Stomach (tissue), 9 donors: ENCODE measurements around the gene RIC8A. TPM values are rescaled to one million over a fixed set of nuclear protein-coding genes. Genes with fewer than 3 reads are reported as not detected.
"Not testable (repeated sequence)": the region's sequence is repeated elsewhere in the genome, so short reads cannot be mapped to it uniquely, and the experiment has no call there.

ENCODE experiments used
- DNase-seq, 2 donors: peaks; one replicate each; pipeline versions ENCODE4 v3.0.0 to v3.0.0-alpha.2; 2013 to 2019
- H3K27ac ChIP-seq, 5 donors: fragments of 200-600 bp in 4 of 5; sonication (generic) in 4 of 5; one replicate each; pipeline ENCODE4 v1.5.1; 2013 to 2019; ENCODE audit warnings: mild to moderate bottlenecking in 1 of 5, moderate library complexity in 1 of 5
- H3K27me3 ChIP-seq, 3 donors: fragments of 200-600 bp; sonication (generic); one replicate each; pipeline ENCODE4 v1.5.1; 2017 to 2019; ENCODE audit warnings: mixed run types in 1 of 3
- H3K36me3 ChIP-seq, 4 donors: fragments of 200-600 bp; sonication (generic); 1 replicate in 3 of 4; 2 replicates in 1 of 4; pipeline ENCODE4 v1.5.1; 2016 to 2019
- H3K4me1 ChIP-seq, 4 donors: fragments of 200-600 bp; sonication (generic); one replicate each; pipeline ENCODE4 v1.5.1; 2016 to 2019
- H3K4me3 ChIP-seq, 4 donors: fragments of 200-600 bp; sonication (generic) in 3 of 4; one replicate each; pipeline ENCODE4 v1.5.1; 2016 to 2019; ENCODE audit warnings: mild to moderate bottlenecking in 1 of 4
- H3K9me3 ChIP-seq, 4 donors: fragments of 200-600 bp; sonication (generic); one replicate each; pipeline ENCODE4 v1.5.1; 2016 to 2019
- CTCF ChIP-seq, 7 experiments: fragments of 450-650 bp in 4 of 7; fragments of 200-600 bp in 3 of 7; sonication (generic) in 3 of 7; IDR thresholded peaks; one replicate each; pipeline ENCODE4 v1.5.1; 2016 to 2019; ENCODE audit warnings: antibody characterized with exemption in 7 of 7, control low read depth in 2 of 7, mild to moderate bottlenecking in 1 of 7
- EP300 ChIP-seq: sonication (generic); formaldehyde crosslinking; IDR thresholded peaks from one replicate; pipeline ENCODE4 v1.6.1; 2017; ENCODE audit warnings: antibody characterized with exemption
- POLR2A ChIP-seq, 4 donors: fragments of 450-650 bp; IDR thresholded peaks; one replicate each; pipeline ENCODE4 v1.6.1; 2016; ENCODE audit warnings: antibody characterized with exemption in 4 of 4, control low read depth in 2 of 4, mild to moderate bottlenecking in 1 of 4, moderate library complexity in 1 of 4
- POLR2AphosphoS5 ChIP-seq, 3 donors: sonication (generic); formaldehyde crosslinking; IDR thresholded peaks; one replicate each; pipeline ENCODE4 v1.6.1; 2016; ENCODE audit warnings: antibody characterized with exemption in 3 of 3
- WGBS, 5 donors: extraction: QIAGEN DNeasy Blood & Tissue Kit in 3 of 5; methylation state at CpG; one replicate each; pipeline versions ENCODE4 v1.1.5 to v1.1.7; 2013 to 2018; 5-methylcytosine and 5-hydroxymethylcytosine counted together
- intact Hi-C: fragments of 100-400 bp; cut with DNase I; formaldehyde crosslinking; loops from one replicate; pipeline ENCODE4 v1.15.1; 2023; ENCODE audit warnings: low total_unique reads
- polyA plus RNA-seq, 3 donors: library from polyadenylated mRNA; stranded (reverse); fragments of 200-250 nt; gene quantifications; one replicate each; pipeline ENCODE4 v1.2.3, GENCODE V29; 2013
- total RNA-seq, 5 donors: library from RNA; depleted of rRNA; stranded (reverse); fragments of >200 nt; gene quantifications; one replicate each; pipeline versions ENCODE4 v1.1.0 to v1.2.3, GENCODE V29; 2014 to 2016
- donor health status: healthy with polysubstance abuse.
- donor health status: Bipolar disorder and iron deficiency.
- donor health status: healthy.

The RIC8A gene
- total and polyA plus RNA-seq, 8 donors, result 39.2 to 262 (median 63.9) TPM

DNA sequence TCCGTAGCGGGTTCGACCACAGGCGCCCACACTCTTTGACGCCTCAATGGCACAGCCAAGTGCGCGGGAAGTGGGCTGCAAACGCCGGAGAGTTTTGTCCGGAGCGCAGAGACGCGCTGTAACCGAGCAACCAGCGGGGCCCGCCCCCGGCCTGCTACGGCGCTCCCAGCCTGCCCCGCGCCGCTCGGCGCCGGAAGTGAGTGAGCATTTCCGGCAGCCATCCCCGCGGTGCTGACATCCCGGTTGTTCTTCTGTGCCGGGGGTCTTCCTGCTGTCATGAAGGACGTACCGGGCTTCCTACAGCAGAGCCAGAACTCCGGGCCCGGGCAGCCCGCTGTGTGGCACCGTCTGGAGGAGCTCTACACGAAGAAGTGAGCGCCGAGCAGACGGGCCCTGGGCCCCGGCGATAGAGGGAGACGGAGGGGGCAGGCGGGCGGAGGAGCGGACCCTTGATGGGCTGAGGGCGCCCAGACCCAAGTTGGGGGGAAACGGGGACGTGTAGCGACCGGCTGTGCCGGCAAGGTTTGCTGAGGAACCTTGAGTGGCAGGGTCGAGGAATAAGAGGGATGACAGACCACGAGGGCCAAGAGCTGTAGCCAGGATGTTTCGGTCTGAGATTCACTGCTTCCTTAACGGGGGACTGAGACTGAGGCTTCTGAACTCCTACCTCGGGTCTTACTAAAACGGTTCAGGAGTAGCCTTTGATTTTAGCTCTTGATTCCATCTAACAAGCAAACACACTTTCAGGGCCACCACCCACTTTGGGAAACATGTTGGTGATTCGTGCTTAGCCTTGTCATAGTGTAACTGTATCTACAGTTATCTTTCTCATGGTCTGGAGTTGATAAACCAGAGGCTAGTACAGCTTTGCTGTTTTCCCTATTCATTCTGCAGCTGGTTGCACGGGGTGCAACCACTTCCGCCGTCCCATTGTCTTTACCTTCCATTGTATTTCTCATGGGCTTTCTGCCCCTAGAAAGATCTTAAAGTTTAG, 29.6 kb downstream of the RIC8A start, which contains the start of gene PSMD13:
PSMD13 (plus strand) TSS at position 203 of the 994 bp plus-strand sequence; CDS start at position 277, 74 bp downstream.
- H3K27ac ChIP-seq, result peak within 1 kb of the TSS; percentile 94 to 97 (median 96)
- intact Hi-C loops, result no loop called here
- peak; percentile 88 to 96 for DNase-seq
- WGBS, 5 donors, result 1 to 2% (median 1%) methylated on average over 25 to 62 of the region's 62 CpGs
- no peaks in the 10 kb centered on the region for H3K27me3 ChIP-seq
- no peaks in the 10 kb centered on the region for H3K9me3 ChIP-seq
- TF ChIP-seq CTCF (IDR thresholded peaks at IDR 0.05) (peak in 2 of 7 experiments; percentile 5 to 30), EP300 (no peak), POLR2AphosphoS5 (IDR thresholded peaks at IDR 0.05) (peak; percentile 69 to 79 (median 76))
- H3K36me3 ChIP-seq, result peaks cover 12 to 45% (median 38%) of the 10 kb centered on the region in 4 donors
- H3K4me3 ChIP-seq, result peak within 1 kb of the TSS; percentile 92 to 95 (median 94)
- H3K4me1 ChIP-seq, result peaks cover 22 to 49% (median 35%) of the 10 kb centered on the region in 4 donors

GRCh38 chr11:238346-238745, 30.8 kb downstream of the RIC8A start:
- H3K27ac ChIP-seq, H3K9me3 ChIP-seq, H3K4me3 ChIP-seq, intact Hi-C loops, H3K27me3 ChIP-seq, DNase-seq: not testable (repeated sequence)
- Histone ChIP-seq H3K36me3 (peaks cover 12 to 45% (median 39%) of the 10 kb centered on the region in 4 donors), H3K4me1 (peaks cover 22 to 49% (median 35%) of the 10 kb centered on the region in 4 donors)
- WGBS, 5 donors, result 74 to 89% (median 81%) methylated on average over 7 of the region's 7 CpGs

GRCh38 chr11:240315-240714, 32.8 kb downstream of the RIC8A start:
- Histone ChIP-seq H3K4me3 (no peak overlapping the region), H3K27ac (no peak overlapping the region), H3K36me3 (peaks cover 16 to 65% (median 59%) of the 10 kb centered on the region in 4 donors), H3K4me1 (peaks cover 18 to 41% (median 25%) of the 10 kb centered on the region in 4 donors), H3K9me3 (no peaks in the 10 kb centered on the region), H3K27me3 (no peaks in the 10 kb centered on the region)
- 26 to 56% (median 39%) methylated on average over 1 of the region's 1 CpG for WGBS, 5 donors
- DNase-seq, result no peak
- TF ChIP-seq POLR2AphosphoS5 (IDR thresholded peaks at IDR 0.05), result no peak
- no peak for TF ChIP-seq CTCF (IDR thresholded peaks at IDR 0.05)
- no peak for TF ChIP-seq EP300
- no peak for TF ChIP-seq POLR2A (IDR thresholded peaks at IDR 0.05)
- intact Hi-C loops, result no loop called here

GRCh38 chr11:241634-242033, 34.1 kb downstream of the RIC8A start:
- Histone ChIP-seq H3K4me3 (no peak overlapping the region), H3K27me3 (no peaks in the 10 kb centered on the region), H3K27ac (no peak overlapping the region), H3K4me1 (peaks cover 14 to 35% (median 20%) of the 10 kb centered on the region in 4 donors), H3K9me3 (no peaks in the 10 kb centered on the region), H3K36me3 (peaks cover 29 to 78% (median 72%) of the 10 kb centered on the region in 4 donors)
- WGBS, 5 donors, result 93 to 97% (median 95%) methylated on average over 5 of the region's 5 CpGs
- TF ChIP-seq EP300 (no peak), POLR2A (IDR thresholded peaks at IDR 0.05) (no peak), CTCF (IDR thresholded peaks at IDR 0.05) (no peak), POLR2AphosphoS5 (IDR thresholded peaks at IDR 0.05) (no peak)
- no peak for DNase-seq
- intact Hi-C loops, result no loop called here
